ENCODE data around the gene EREG.

DNA sequence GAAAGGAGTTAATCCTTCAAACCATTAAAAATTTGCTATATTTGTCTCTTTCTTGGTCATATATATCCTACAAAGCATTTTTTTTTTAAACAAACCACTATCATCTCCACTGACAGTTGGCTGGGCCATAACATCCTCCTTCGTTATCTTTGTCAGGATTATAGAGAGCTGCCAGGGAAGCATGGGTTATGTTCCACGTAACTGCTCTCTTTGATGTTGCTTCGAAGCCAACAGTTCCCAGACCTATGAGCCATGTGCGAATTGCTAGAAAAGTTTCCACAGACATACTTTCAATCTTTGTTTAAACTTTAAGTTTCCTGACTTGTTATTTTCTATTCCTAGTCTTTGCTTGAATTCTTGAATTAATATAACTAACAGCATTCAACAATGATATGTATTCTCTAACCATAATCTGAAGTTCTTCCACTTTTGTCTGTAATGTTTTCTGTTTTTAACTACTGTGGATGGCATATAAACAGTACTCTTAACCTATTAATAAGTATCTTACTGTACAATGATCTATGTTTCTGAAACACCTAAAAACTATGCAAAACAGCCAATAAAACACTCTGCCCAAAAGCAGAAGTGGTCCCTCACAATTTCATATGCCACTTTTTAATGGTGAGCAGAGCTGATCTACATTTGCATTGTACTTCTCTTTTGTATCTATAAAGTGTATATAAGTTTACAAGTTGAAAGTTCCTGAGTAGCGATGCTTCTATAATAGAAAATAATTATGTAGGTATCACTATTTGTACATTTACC is 37.9 kb downstream of the EREG start:
- TF ChIP-seq, protein P1, sequence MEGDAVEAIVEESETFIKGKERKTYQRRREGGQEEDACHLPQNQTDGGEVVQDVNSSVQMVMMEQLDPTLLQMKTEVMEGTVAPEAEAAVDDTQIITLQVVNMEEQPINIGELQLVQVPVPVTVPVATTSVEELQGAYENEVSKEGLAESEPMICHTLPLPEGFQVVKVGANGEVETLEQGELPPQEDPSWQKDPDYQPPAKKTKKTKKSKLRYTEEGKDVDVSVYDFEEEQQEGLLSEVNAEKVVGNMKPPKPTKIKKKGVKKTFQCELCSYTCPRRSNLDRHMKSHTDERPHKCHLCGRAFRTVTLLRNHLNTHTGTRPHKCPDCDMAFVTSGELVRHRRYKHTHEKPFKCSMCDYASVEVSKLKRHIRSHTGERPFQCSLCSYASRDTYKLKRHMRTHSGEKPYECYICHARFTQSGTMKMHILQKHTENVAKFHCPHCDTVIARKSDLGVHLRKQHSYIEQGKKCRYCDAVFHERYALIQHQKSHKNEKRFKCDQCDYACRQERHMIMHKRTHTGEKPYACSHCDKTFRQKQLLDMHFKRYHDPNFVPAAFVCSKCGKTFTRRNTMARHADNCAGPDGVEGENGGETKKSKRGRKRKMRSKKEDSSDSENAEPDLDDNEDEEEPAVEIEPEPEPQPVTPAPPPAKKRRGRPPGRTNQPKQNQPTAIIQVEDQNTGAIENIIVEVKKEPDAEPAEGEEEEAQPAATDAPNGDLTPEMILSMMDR (IDR thresholded peaks at IDR 0.05): no peak
- no peak for TF ChIP-seq POLR2A (IDR thresholded peaks at IDR 0.05)
